GM19035 (cell line): ENCODE measurements around the gene EIF3K.

ENCODE experiments used
- ATAC-seq: cut with Tn5 transposase; IDR thresholded peaks from one replicate; pipeline ENCODE4 v1.9.1; 2021; ENCODE audit not compliant: unreplicated experiment

EIF3K gene

GRCh38 chr19:38648769-38649304, 29.8 kb downstream of the EIF3K start:
- ATAC-seq, result no peak

GRCh38 chr19:38649305-38650171, 30.6 kb downstream of the EIF3K start:
- ATAC-seq, result no peak

- no peak for ATAC-seq
Measured at GRCh38 chr19:38650172-38650775, 31.3 kb downstream of the EIF3K start.

GRCh38 chr19:38650911-38651584, 32.1 kb downstream of the EIF3K start:
- ATAC-seq, result no peak

GRCh38 chr19:38653028-38653571, 34.1 kb downstream of the EIF3K start:
- ATAC-seq, result no peak

DNA sequence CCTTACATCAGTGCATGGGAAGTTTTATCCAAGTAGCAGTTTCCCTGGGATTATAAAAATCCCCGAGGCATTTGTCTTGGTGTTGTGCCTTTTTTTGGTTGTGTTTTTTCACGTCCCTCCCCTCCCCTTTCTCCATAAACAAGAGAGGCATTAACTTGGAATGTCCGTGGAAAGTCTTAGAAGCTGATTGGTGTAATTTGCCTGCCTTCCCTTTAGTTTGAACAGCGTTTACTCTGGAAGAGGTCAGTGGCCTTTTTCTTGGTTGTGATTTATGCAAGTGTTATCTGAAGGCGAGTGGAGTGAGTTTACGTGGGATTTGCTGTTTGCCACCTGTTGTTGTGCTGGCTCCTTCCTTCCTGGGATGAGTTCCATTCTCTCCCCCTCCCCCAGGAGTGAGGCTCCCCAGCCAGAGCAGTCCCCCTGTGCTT, 35.7 kb downstream of the EIF3K start:
- no peak for ATAC-seq

GRCh38 chr19:38655148-38655824, 36.3 kb downstream of the EIF3K start:
- ATAC-seq, result no peak

- no peak for ATAC-seq
Measured at GRCh38 chr19:38656171-38656981, 37.4 kb downstream of the EIF3K start.

- no peak for ATAC-seq
Measured at GRCh38 chr19:38657633-38658222, 38.7 kb downstream of the EIF3K start.

- no peak for ATAC-seq
Measured at GRCh38 chr19:38658462-38659306, 39.7 kb downstream of the EIF3K start.

GRCh38 chr19:38660724-38661123, 41.7 kb downstream of the EIF3K start:
- ATAC-seq, result no peak

DNA sequence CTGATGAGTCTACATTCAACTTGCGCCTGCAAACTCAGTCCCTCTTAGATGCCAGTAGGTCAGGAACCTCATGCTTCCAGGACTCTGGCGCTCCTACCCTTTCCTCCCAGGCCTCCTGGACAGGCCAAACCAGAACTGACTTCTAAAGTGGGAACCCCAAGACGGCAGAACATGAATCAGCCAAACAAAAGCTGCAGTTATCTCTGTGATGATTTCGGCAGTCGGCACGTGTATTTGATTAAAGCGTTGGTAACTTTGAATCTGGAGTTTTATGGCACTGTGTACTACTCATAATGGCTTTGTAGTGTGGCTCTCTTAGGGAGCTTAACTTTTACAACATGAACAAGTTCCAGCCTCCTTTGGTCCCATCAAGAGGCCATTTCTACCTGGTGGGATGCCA, 42.1 kb downstream of the EIF3K start:
- no peak for ATAC-seq

DNA sequence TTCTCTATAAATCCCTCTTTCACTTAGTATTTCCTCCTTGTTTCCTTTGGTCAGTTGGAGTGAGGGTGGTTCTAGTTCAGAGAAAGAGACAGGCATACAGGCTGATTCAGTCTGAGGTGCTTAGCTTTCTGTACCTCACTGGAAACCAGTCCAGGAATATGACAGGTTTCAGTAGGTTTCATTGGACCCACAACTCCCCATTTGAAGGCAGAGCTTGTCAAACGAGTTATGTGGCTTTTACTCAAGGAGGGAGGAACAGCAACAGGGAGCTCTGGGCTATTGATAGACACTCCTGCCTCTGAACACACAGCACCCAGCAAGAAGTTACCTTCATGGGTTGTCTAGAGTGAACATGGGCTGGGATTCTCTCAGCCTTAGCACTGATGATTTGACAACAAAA, 43.0 kb downstream of the EIF3K start:
- ATAC-seq, result no peak

DNA sequence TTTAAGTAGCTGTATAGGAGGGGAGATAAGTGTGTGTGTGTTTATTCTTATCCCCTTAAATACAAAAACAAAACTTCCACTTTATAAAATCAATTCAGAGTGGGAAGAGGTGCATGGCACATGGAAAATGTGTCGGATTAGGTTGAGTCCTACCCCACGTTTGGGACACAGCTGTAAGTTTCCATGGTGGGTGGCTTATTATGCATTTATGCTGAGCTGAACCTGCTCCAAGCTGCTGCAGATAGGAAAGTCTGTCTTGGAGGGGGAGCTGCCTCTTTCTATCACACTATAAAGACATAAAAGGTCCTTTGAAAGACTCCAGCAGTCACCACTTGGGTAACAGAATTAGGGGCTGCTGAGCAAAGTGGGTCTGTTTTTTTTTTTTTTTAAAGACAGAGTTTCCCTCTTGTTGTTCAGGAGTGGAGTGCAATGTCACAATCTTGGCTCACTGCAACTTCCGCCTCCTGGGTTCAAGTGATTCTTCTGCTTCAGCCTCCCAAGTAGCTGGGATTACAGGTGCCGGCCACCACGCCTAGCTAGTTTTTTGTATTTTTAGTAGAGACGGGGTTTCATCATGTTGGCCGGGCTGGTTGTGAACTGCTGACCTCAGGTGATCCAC, 43.7 kb downstream of the EIF3K start:
- no peak for ATAC-seq

- ATAC-seq, result no peak
Measured at GRCh38 chr19:38663156-38663651, 44.2 kb downstream of the EIF3K start.

- no peak for ATAC-seq
Measured at GRCh38 chr19:38663957-38664502, 45.0 kb downstream of the EIF3K start.

DNA sequence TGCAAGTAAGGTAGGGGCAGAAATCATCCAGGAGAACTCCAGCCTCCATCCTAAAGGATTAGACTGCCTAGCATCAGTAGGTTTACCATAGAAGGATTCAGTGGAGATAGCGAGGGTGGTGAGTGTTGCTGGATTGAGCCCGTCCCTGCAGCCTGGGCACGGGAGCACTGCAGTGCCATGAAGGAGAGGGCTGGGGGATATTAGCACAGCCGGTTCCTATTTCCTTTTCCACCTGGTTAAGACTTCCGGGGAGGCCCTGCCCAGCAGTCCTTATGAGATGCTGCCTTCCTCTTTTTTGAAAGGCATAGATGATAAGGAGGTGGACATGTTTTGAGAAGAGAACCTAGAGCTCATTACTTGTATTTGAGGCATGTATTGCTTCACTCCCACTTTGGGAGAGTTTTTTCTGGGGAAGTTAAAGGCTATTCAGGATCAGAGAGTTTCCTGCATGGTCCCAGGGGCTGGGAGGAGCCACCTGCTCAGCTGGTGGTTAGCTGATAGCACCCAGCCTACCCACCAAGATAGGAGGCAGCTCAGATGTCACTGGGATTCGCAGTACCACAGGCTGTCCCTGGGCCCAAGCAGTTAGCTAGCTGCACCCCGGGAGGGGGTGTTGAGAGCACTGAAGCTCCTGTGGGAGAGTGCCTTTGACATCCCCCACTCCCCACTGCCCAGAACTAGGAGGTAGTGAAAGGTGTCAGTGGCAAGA, 45.7 kb downstream of the EIF3K start:
- no peak for ATAC-seq
